PC-3 (cell line): ENCODE results near the gene SART3. TPM values are rescaled to one million over a fixed set of nuclear protein-coding genes. Genes with fewer than 3 reads are reported as not detected.

ENCODE experiments used
- ATAC-seq: fragments of 200-7000 bp; cut with Tn5 transposase; 2 replicates; pipeline ENCODE4 v1.9.1; 2020; ENCODE audit warnings: mild to moderate bottlenecking, moderate library complexity
- BruUV-seq: library from RNA; stranded (reverse); fragments of 400-500 nt; replicated peaks from 2 replicates; lab custom pipeline; 2021; lab: Mats Ljungman, UMichigan
- CTCF ChIA-PET: fragments of 300-600 bp; sonication (Branson Sonifier 250); formaldehyde crosslinking; loops from one replicate; lab custom pipeline; 2022; ENCODE audit warnings: antibody characterized with exemption; lab: Charles Lee
- POLR2A ChIA-PET: fragments of 300-600 bp; sonication (Branson Sonifier 250); formaldehyde crosslinking; loops from one replicate; lab custom pipeline; 2022; ENCODE audit warnings: antibody characterized with exemption; ENCODE audit not compliant: unreplicated experiment; lab: Charles Lee
- DNase-seq: peaks from one replicate; pipeline ENCODE4 v3.0.0-alpha.2; 2015
- H2AFZ ChIP-seq: fragments of 300-600 bp; sonication (generic); 2 replicates; pipeline ENCODE4 v1.6.0; 2016; ENCODE audit warnings: antibody characterized with exemption, low read length
- H3F3A ChIP-seq: fragments of 300-600 bp; sonication (generic); one replicate; pipeline ENCODE4 v1.6.0; 2017; ENCODE audit warnings: antibody characterized with exemption, low read length, control low read depth, mild to moderate bottlenecking; ENCODE audit not compliant: unreplicated experiment
- H3K27ac ChIP-seq: fragments of 300-600 bp; sonication (generic); 2 replicates; pipeline ENCODE4 v1.5.1; 2016; ENCODE audit warnings: mild to moderate bottlenecking, low read length
- H3K27me3 ChIP-seq: fragments of 300-600 bp; sonication (generic); 2 replicates; pipeline ENCODE4 v1.6.1; 2016; ENCODE audit warnings: low read length, mixed read lengths
- H3K36me3 ChIP-seq: fragments of 300-600 bp; sonication (generic); 2 replicates; pipeline ENCODE4 v1.6.1; 2016; ENCODE audit warnings: low read depth, mixed run types, low read length, mixed read lengths
- H3K4me1 ChIP-seq: fragments of 300-600 bp; sonication (generic); 2 replicates; pipeline ENCODE4 v1.5.1; 2016; ENCODE audit warnings: low read length; ENCODE audit not compliant: insufficient read depth
- H3K4me2 ChIP-seq: fragments of 300-600 bp; sonication (generic); 2 replicates; pipeline ENCODE4 v1.6.0; 2016; ENCODE audit warnings: low read length
- H3K4me3 ChIP-seq: fragments of 300-600 bp; sonication (generic); 2 replicates; pipeline ENCODE4 v1.5.1; 2016; ENCODE audit warnings: mild to moderate bottlenecking, low read length, mixed read lengths
- H3K79me2 ChIP-seq: fragments of 300-600 bp; sonication (generic); 2 replicates; pipeline ENCODE4 v1.6.1; 2017; ENCODE audit warnings: low read length, mixed read lengths
- H3K9ac ChIP-seq: fragments of 300-600 bp; sonication (generic); 2 replicates; pipeline ENCODE4 v1.6.0; 2016; ENCODE audit warnings: mild to moderate bottlenecking, low read length
- H3K9me2 ChIP-seq: fragments of 300-600 bp; sonication (generic); replicated peaks from 2 replicates; pipeline ENCODE4 v1.6.1; 2016; ENCODE audit warnings: mixed run types, low read length, mixed read lengths
- H3K9me3 ChIP-seq: fragments of 300-600 bp; sonication (generic); 2 replicates; pipeline ENCODE4 v1.6.1; 2016; ENCODE audit warnings: low read length, mixed read lengths
- H4K20me1 ChIP-seq: fragments of 300-600 bp; sonication (generic); 2 replicates; pipeline ENCODE4 v1.6.1; 2016; ENCODE audit warnings: low read length, mixed read lengths
- CTCF ChIP-seq: fragments of 300-600 bp; sonication (generic); conservative IDR thresholded peaks from 2 replicates; pipeline ENCODE4 v1.5.1; 2017; ENCODE audit warnings: antibody characterized with exemption, low read depth, mild to moderate bottlenecking, low read length
- EZH2 ChIP-seq: fragments of 300-600 bp; sonication (generic); IDR thresholded peaks from one replicate; pipeline ENCODE4 v1.6.1; 2017; ENCODE audit warnings: antibody characterized with exemption, mild to moderate bottlenecking, low read length; ENCODE audit not compliant: unreplicated experiment
- EZH2phosphoT487 ChIP-seq: fragments of 300-600 bp; sonication (generic); IDR thresholded peaks from 2 replicates; pipeline ENCODE4 v1.6.1; 2018; ENCODE audit warnings: mild to moderate bottlenecking, antibody characterized with exemption, low read length, borderline replicate concordance
- intact Hi-C: fragments of 100-400 bp; cut with micrococcal nuclease; formaldehyde crosslinking; loops from 2 replicates; pipeline ENCODE4 v1.9.0; 2023
- total RNA-seq: library from RNA; depleted of rRNA; stranded (reverse); fragments of >200 nt; gene quantifications from 2 replicates; pipeline ENCODE4 v1.2.3, GENCODE V29; 2014

The SART3 gene
- total RNA-seq, 1 experiment from 2014 or later = 165 TPM

- Histone ChIP-seq H3K79me2 (no peaks in the 10 kb centered on the region), H2AFZ (no peak overlapping the region), H3K4me1 (peaks cover 12% of the 10 kb centered on the region; the same call in 1 of the 2 replicates), H4K20me1 (0 out of 2 replicates have a peak, but pooled peaks cover under 1% of the 10 kb centered on the region), H3F3A (no peaks in the 10 kb centered on the region), H3K9me2 (no peaks in the 10 kb centered on the region), H3K9ac (no peak overlapping the region), H3K27ac (no peak overlapping the region), H3K4me3 (no peak overlapping the region), H3K27me3 (no peaks in the 10 kb centered on the region), H3K4me2 (no peak overlapping the region), H3K36me3 (peaks cover 80% of the 10 kb centered on the region), H3K9me3 (no peaks in the 10 kb centered on the region)
- BruUV-seq = no TSS peak
- POLR2A ChIA-PET = no interaction called here
- intact Hi-C loops = no loop called here
- CTCF ChIA-PET = interaction anchor here (0.6 kb wide), 1 partner anchor 35 kb away, joined by 3 read pairs; no protein-coding TSS in a partner anchor
- ATAC-seq (no peak), DNase-seq (no peak)
- no peak for TF ChIP-seq EZH2
- TF ChIP-seq CTCF = no peak
- no peak for TF ChIP-seq EZH2phosphoT487
Observed at GRCh38 chr12:108530161-108530560, 30.8 kb downstream of the SART3 start.

- H3K36me3 ChIP-seq = peaks cover 94% of the 10 kb centered on the region
- no peak overlapping the region for H3K9ac ChIP-seq
- POLR2A ChIA-PET = interaction anchor here (0.6 kb wide), 1 partner anchor 397 kb away, joined by 6 read pairs; no protein-coding TSS in a partner anchor
Observed at GRCh38 chr12:108527166-108527496, 33.8 kb downstream of the SART3 start.

More at GRCh38 chr12:108527166-108527496, 33.8 kb downstream of the SART3 start:
- Histone ChIP-seq H4K20me1 (no peaks in the 10 kb centered on the region), H3F3A (no peaks in the 10 kb centered on the region), H3K4me2 (no peak overlapping the region), H3K27me3 (no peaks in the 10 kb centered on the region), H3K27ac (no peak overlapping the region), H3K4me1 (peaks cover 12% of the 10 kb centered on the region; the same call in 1 of the 2 replicates), H2AFZ (no peak overlapping the region), H3K4me3 (no peak overlapping the region), H3K79me2 (no peaks in the 10 kb centered on the region), H3K9me3 (no peaks in the 10 kb centered on the region), H3K9me2 (no peaks in the 10 kb centered on the region)
- no peak for ATAC-seq
- no TSS peak for BruUV-seq
- TF ChIP-seq EZH2phosphoT487 (no peak), CTCF (no peak), EZH2 (no peak)
- DNase-seq = no peak
- intact Hi-C loops = no loop called here
- CTCF ChIA-PET = no interaction called here
